Activated CD4-positive, alpha-beta T cell treated with anti-CD3 and anti-CD28 coated beads for 48 hours (primary cell): Measurements from ENCODE around the gene SEZ6L2.
"Not testable (repeated sequence)": the region's sequence is repeated elsewhere in the genome, so short reads cannot be mapped to it uniquely, and the experiment has no call there.

Experiments
- DNase-seq: peaks from one replicate; pipeline ENCODE4 v3.0.0-alpha.2; 2020

The SEZ6L2 gene

DNA sequence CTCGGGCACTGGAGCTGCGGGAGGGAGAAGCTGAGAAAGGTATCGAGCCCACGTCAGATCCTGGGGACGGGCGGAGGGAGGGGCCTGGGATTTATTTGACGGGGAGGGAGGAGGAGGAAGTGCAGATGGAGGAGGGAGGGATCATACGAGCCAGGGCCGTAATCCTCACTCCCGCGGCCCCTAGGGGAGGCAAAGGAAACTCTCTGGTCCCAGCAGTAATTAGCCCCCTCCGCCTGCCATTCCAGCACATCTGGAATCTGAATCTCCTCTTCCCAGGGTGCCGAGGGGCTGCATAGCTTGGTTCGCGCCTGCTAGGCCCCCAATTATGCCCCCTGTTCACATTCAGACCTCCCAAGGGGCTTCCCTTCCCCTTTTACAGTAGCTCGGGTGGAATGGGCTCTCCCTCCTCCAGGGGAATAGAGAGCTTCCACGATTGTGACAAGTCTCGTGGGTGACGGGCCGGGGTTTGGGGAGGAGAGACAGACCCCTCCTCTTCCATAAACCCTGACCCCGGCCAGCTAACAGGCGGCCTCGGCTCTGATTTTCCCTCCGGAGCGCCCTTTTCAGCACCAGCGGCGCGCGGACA is at the start of gene SEZ6L2:
Gene SEZ6L2 (minus strand): TSS at position 35 of the 586 bp plus-strand sequence. CDS start 531 bp downstream, outside the sequence.
- peak; percentile 81 for DNase-seq

GRCh38 chr16:29947897-29948296 is 48.5 kb upstream of the SEZ6L2 start:
- DNase-seq: no peak

DNA sequence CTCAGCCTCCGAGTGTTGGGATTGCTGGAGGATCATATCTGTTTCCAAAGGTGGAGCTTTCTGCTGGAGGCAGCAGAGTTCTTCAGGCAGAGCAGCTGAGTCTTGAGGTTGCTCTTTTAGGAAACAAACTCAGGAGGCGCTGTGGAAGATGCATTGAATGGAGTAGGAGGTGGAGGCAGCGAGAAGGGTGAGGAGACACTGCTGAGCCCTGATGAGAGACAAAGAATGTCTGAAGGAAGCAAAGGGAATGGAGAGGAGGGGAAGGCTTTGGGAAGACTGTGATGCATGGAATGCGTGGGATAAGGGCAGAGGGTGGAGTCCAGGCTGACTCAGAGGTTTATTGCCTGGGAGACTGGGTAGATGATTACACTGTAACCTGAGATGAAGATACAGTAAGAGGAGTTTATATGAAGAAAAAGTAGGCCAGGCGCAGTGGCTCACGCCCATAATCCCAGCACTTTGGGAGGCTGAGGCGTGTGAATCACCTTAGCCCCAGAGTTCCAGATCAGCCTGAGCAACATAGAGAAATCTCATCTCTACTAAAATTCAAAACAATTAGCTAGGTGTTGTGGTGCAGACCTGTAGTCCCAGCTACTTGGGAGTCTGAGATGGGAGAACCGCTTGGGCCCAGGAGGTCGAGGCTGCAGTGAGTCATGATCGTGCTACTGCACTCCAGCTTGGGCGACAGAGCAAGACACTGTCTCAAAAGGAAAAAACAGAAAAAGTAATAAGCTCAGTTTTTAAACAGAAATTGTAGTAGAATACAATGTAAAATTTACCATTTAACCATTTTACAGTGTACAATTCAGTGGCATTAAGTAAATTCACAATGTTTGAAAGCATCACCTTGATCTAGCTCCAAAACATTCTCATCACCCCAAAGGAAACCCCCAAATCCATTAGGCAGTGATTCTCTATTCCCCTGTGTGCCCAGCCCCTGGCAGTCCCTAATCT is 44.8 kb upstream of the SEZ6L2 start:
- no peak for DNase-seq

- DNase-seq: no peak
Measured at GRCh38 chr16:29940656-29941055, 41.3 kb upstream of the SEZ6L2 start.

GRCh38 chr16:29931750-29932149 is 32.4 kb upstream of the SEZ6L2 start:
- DNase-seq: not testable (repeated sequence)

GRCh38 chr16:29927070-29927905 is 27.9 kb upstream of the SEZ6L2 start:
- no peak for DNase-seq

DNA sequence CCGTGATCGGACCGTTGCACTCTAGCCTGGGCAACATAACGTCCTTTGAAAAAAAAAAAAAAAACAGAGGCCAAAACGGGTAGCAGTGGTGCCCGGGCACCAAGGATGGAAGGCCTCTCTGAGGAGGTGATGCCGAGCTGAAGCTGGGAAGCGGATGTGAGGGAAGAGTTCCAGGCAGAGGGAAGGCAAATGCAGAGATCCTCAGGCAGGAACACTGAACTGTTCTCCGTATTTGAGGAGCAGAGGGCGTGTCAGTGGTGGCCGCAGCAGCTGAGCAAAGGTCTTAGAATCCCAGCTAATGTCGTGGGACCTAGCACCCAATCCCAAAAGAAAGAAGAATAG is 27.3 kb upstream of the SEZ6L2 start:
- no peak for DNase-seq

DNA sequence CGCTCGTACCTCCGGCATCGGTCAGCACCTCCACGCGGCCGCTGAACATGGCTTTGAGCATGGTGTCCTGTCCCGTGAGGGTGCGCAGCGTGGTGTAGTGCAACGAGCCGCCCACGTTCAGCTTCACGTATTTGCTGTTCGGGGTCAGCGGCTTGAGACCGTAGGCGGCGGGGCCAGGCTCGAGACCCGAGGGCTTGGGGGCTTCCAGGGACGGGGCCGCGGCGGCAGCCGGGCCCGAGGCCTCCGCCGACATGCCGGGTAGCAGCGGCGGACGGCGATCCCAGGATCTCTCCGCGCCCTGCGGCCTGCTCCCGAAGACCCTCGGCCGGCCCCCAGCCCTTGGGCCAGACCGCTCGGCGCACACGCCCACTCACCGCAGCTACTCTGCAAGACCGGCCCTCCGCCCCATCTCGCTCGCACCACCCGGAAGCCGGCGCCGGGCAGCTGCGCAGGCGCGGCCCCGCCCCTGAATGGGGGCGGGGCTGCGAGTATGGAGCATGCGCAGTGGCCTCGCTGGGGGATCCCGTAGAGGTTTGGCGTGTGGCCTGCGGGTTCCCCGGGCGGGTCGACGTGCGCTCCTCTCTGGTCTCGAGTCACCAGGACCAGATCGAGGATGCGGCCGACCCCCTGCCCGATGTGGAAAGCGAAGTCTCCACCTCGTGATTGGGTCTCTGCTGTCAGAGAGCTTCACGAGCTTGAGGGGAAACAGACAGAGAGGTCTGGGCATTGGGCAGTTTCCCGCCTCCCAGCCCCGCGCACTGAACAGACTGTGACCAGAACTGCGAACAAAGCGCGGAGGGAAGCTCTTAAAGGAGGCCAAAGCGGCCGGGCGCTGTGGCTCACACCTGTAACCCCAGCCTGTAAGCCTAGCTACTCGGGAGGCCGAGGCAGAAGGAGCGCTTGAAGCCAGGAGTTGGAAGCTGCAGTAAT is 26.7 kb upstream of the SEZ6L2 start, which contains the start of gene KCTD13:
Gene KCTD13 (minus strand): TSS at position 446 of the 930 bp plus-strand sequence. CDS start 193 bp downstream, at position 253.
- peak; percentile 90 for DNase-seq

- DNase-seq: no peak
Measured at GRCh38 chr16:29925105-29925756, 25.9 kb upstream of the SEZ6L2 start.

DNA sequence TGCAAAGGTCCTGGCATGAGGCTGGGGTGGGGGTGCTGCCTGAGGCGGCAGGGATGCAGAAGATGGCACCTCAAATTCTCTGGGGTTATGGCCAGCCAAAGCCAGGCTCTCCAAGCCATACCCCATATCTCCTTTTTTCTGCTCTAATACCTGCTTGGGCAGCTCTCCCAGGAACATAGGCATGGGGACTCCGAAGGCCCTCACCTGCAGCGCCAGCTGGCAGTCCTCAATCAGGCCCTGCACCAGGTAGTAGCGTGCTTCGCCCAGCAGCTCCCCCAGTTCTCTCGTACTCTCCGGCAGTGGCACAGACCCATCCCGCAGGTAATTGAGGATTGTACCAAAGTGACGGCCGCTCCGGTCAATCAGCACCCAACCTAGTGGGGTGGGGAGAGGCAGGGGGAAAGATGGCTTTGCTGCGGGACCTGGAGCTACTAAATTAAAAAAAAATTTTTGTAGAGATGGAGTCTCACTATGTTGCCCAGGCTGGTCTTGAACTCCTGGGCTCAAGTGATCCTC is 23.7 kb upstream of the SEZ6L2 start:
- no peak for DNase-seq

- no peak for DNase-seq
Measured at GRCh38 chr16:29922326-29922725, 23.0 kb upstream of the SEZ6L2 start.

GRCh38 chr16:29921034-29921385 is 21.7 kb upstream of the SEZ6L2 start:
- DNase-seq: no peak

DNA sequence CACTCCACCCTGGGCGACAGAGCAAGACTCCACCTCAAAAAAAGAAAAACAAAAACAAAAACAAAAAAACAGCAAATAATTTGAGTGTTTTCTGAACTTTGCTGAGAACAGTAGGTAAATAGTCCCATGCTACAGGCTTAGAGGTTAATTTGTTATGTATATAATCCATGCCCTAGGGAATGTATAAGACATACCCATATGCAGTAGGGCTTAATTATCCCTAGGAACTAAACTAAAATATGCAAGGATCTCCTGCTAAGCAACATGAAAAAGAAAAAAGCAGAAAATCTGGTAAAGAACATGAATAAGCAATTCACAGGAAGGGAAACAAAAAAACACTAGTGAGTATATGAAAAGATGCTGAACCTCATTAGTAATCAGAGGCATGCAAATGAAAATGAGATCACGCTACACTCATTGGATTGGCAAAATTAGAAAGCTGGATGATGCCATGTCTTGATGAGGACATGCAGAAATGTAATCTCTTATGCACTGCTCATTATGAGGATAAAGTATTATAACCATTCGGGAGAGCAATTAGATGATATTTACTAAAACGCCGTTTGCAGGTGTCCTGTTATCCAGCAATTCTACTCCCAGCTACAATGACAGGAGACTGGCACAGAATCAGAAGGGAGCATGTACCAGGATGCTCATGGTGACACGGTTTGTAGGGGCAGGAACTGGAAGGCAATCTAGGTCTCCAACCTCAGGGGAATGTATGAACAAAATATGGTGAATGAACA is 21.1 kb upstream of the SEZ6L2 start:
- DNase-seq: no peak

GRCh38 chr16:29916979-29917378 is 17.6 kb upstream of the SEZ6L2 start:
- no peak for DNase-seq

- no peak for DNase-seq
Measured at GRCh38 chr16:29915590-29916247, 16.4 kb upstream of the SEZ6L2 start.

DNA sequence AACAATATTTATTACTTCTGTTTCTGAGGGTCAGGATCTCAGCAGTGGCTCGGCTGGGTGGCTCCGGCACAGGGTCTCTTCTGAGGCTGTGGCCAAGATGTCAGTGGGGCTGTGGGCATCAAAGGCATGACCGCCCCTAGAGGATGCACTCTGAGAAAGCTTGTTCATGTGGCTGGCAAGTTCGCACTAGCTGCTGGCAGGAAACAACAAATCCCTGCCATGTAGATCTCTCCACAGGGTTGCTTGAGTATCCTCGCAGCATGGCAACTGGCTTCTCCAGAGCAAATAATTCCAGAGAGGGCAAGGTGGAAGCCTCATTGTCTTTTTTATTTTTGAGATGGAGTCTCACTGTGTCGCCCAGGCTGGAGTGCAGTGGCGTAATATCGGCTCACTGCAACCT is 14.2 kb upstream of the SEZ6L2 start:
- no peak for DNase-seq

GRCh38 chr16:29912087-29912486 is 12.7 kb upstream of the SEZ6L2 start:
- no peak for DNase-seq

DNA sequence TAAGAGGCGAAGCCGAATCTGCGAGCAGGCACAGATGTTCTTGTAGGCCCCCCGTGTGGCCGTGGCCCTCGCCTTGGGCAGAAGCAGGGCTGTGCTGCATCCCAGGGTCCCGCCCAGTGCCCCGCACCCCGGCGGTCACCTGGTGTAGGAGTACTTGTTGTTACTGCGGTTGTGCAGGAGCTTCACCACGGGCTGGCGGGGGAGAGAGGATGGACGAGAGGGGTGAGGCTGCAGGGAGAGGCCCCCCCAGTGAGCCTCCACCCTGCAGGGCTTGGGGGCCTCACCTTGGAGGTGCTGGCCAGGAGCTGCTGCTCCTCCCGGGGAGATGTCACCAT is 12.3 kb upstream of the SEZ6L2 start:
- no peak for DNase-seq

DNA sequence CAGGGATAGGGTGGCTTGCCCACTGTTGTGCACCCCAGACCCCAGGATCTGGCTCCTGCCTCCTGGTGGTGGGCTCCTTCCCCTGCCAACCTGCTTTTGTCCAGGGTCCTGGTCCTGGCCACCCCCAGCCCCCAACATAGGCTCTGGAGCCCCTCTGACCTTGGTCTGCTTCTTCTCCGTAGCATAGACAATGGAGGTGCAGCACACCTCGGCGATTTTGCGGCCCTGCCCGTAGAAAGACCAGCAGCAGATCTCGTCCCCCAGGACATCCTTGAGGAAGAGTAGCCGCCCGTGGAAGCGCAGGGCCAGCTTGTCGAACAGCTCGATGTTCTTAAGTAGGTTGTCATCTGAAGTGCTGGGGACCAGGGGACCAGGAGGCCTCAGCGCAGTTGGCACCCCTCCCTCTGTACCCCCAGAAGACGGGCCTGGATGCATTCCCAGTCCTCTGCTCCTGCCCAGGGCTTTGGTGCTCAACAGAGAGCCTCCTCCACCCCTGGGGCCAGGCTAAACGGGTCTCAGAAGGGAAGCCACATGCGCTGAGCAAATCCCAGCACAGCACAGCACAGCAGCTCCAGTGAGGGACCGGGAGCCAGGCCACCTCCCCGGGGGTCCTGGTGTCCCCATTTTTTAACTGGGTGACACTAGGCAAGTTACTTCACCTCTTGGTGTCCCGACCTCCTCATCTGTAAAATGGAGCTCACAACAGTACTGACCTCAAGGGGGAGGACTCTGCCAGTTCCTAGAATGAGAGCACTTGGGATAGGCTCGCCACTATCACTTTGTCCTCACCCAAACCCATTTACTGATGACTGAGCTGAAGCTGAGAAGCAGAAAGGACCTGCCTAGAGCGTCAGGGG is 11.7 kb upstream of the SEZ6L2 start:
- no peak for DNase-seq
